K562 (cell line): ENCODE results near the gene CITED2. TPM values are rescaled to one million over a fixed set of nuclear protein-coding genes. Genes with fewer than 3 reads are reported as not detected.
A peak's percentile ranks its signal among the peaks of the same experiment; 100 is the strongest.

ENCODE experiments used
- ATAC-seq: fragments of 200-7000 bp; cut with Tn5 transposase; 3 replicates; pipeline ENCODE4 v1.9.1; 2020; ENCODE audit warnings: moderate library complexity
- BruUV-seq: library from RNA; stranded (reverse); fragments of 400-500 nt; replicated peaks from 2 replicates; lab custom pipeline; 2021; lab: Mats Ljungman, UMichigan
- CTCF ChIA-PET: fragments of 300-600 bp; formaldehyde crosslinking; extraction: SDS; loops from one replicate; lab custom pipeline; 2021; ENCODE audit warnings: low intra/inter-chr PET ratio; lab: Yijun Ruan, JAX
- POLR2A ChIA-PET: fragments of 300-600, 350-650 bp; sonication (Branson Sonifier 250); formaldehyde crosslinking; extraction: SDS; loops from one replicate; lab custom pipeline; 2021; ENCODE audit warnings: antibody characterized with exemption, inconsistent platforms; lab: Yijun Ruan, JAX
- DNase-seq, 4 experiments: peaks; one replicate each; pipeline versions ENCODE4 v3.0.0 to v3.0.0-alpha.2; 2011 to 2018; ENCODE audit warnings: low spot score in 3 of 4, mixed read lengths in 3 of 4; ENCODE audit errors: extremely low read depth in 1 of 4
- FAIRE-seq: peaks from 2 replicates; lab custom pipeline; 2011; peaks lifted over from hg19 to GRCh38; lab: Jason Lieb, UNC
- H2AFZ ChIP-seq: 2 replicates; pipeline ENCODE4 v1.6.0; 2011; ENCODE audit warnings: low read depth, low read length, control low read depth, inconsistent platforms
- H3K27ac ChIP-seq: fragments of 200-600 bp; 3 replicates; pipeline ENCODE4 v1.8.0; 2011; ENCODE audit warnings: low read depth, mild to moderate bottlenecking, control low read depth, inconsistent platforms, low read length, moderate library complexity, mixed read lengths; ENCODE audit errors: extremely low read depth
- H3K27me3 ChIP-seq, 2 experiments: fragments of 300-600 bp in 1 of 2; 2 replicates in 1 of 2; 3 replicates in 1 of 2; pipeline versions ENCODE4 v1.6.0 to v1.8.0; 2011; ENCODE audit warnings: inconsistent platforms in 2 of 2, low read length in 2 of 2, mild to moderate bottlenecking in 1 of 2, mixed read lengths in 1 of 2, moderate library complexity in 1 of 2; ENCODE audit not compliant: control insufficient read depth in 2 of 2, insufficient read depth in 2 of 2
- H3K36me3 ChIP-seq: fragments of 300-600 bp; 3 replicates; pipeline ENCODE4 v1.8.0; 2011; ENCODE audit warnings: mild to moderate bottlenecking, low read length, inconsistent platforms; ENCODE audit not compliant: control insufficient read depth, insufficient read depth
- H3K4me1 ChIP-seq, 2 experiments: fragments of 200-600 bp in 1 of 2; replicated peaks in 1 of 2; 2 replicates in 1 of 2; 3 replicates in 1 of 2; pipeline versions ENCODE4 v1.5.1 to v1.8.0; 2011; ENCODE audit warnings: inconsistent platforms in 2 of 2, low read length in 2 of 2, mild to moderate bottlenecking in 1 of 2, mixed read lengths in 1 of 2, moderate library complexity in 1 of 2; ENCODE audit not compliant: control insufficient read depth in 2 of 2, insufficient read depth in 2 of 2
- H3K4me2 ChIP-seq: 2 replicates; pipeline ENCODE4 v1.6.1; 2011; ENCODE audit warnings: low read length, control low read depth, inconsistent platforms, mixed read lengths; ENCODE audit not compliant: insufficient read depth
- H3K4me3 ChIP-seq: fragments of 200-600 bp; sonication (generic), shearing (Covaris generic); 2 replicates; pipeline ENCODE4 v1.5.1; 2016; ENCODE audit warnings: control low read depth, inconsistent platforms
- H3K79me2 ChIP-seq: fragments of 200-600 bp; 3 replicates; pipeline ENCODE4 v1.8.0; 2011; ENCODE audit warnings: low read length, inconsistent platforms; ENCODE audit not compliant: control insufficient read depth, insufficient read depth
- H3K9ac ChIP-seq, 2 experiments: 2 replicates each; pipeline versions ENCODE4 v1.6.0 to v1.6.1; 2011; ENCODE audit warnings: low read depth in 2 of 2, low read length in 2 of 2, control low read depth in 1 of 2, inconsistent platforms in 1 of 2, mild to moderate bottlenecking in 1 of 2, mixed read lengths in 1 of 2; ENCODE audit not compliant: insufficient read depth in 1 of 2
- H3K9me1 ChIP-seq: one replicate; pipeline ENCODE4 v1.6.0; 2011; ENCODE audit warnings: inconsistent platforms, mild to moderate bottlenecking, low read length, moderate library complexity; ENCODE audit not compliant: control insufficient read depth, insufficient read depth
- H3K9me3 ChIP-seq: replicated peaks from 2 replicates; pipeline ENCODE4 v1.5.1; 2011; ENCODE audit warnings: low read depth, low read length, inconsistent platforms; ENCODE audit not compliant: control insufficient read depth, insufficient read depth
- H4K20me1 ChIP-seq: replicated peaks from 2 replicates; pipeline ENCODE4 v1.6.1; 2011; ENCODE audit warnings: low read length, inconsistent platforms, mixed read lengths; ENCODE audit not compliant: control insufficient read depth, insufficient read depth
- ESRRB ChIP-seq: fragments of 250-450 bp; sonication (Bioruptor Pico); IDR thresholded peaks from 2 replicates; pipeline ENCODE4 v1.5.0; 2020; ENCODE audit warnings: mild to moderate bottlenecking, moderate library complexity, borderline replicate concordance
- HLTF ChIP-seq: fragments of 450-650 bp; IDR thresholded peaks from 2 replicates; pipeline ENCODE4 v1.6.1; 2016
- KLF1 ChIP-seq: fragments of 450-650 bp; IDR thresholded peaks from 2 replicates; pipeline ENCODE4 v1.6.1; 2016; ENCODE audit warnings: missing genetic modification characterization, missing compliant biosample characterization
- MAZ ChIP-seq, 2 experiments: fragments of 450-650 bp in 1 of 2; sonication (generic) in 1 of 2; formaldehyde crosslinking; IDR thresholded peaks in 1 of 2; conservative IDR thresholded peaks in 1 of 2; 2 replicates each; pipeline versions ENCODE4 v1.4.0 to v1.5.0; 2020; ENCODE audit warnings: mild to moderate bottlenecking in 1 of 2, missing genetic modification reagents in 1 of 2
- PHF8 ChIP-seq: fragments of 200-600 bp; sonication (generic); IDR thresholded peaks from 2 replicates; pipeline ENCODE4 v1.6.1; 2012; ENCODE audit warnings: mixed run types, mild to moderate bottlenecking, inconsistent platforms, low read length, moderate library complexity, borderline replicate concordance
- PKNOX1 ChIP-seq: fragments of 450-650 bp; IDR thresholded peaks from 2 replicates; pipeline ENCODE4 v1.6.1; 2016
- PREB ChIP-seq: sonication (generic); formaldehyde crosslinking; IDR thresholded peaks from 2 replicates; pipeline ENCODE4 v1.8.1; 2023; ENCODE audit warnings: mild to moderate bottlenecking, missing genetic modification reagents
- RUNX1 ChIP-seq: sonication (generic); IDR thresholded peaks from 2 replicates; pipeline ENCODE4 v1.6.1; 2016; ENCODE audit warnings: antibody characterized with exemption, low read depth
- SETDB1 ChIP-seq: IDR thresholded peaks from one replicate; pipeline ENCODE4 v1.6.1; 2012; ENCODE audit warnings: low read length, control low read depth, inconsistent platforms
- SMARCC2 ChIP-seq: fragments of 450-650 bp; IDR thresholded peaks from 2 replicates; pipeline ENCODE4 v1.6.1; 2017; ENCODE audit warnings: antibody characterized with exemption, moderate library complexity, mild to moderate bottlenecking, low read depth
- SP2 ChIP-seq: IDR thresholded peaks from 2 replicates; pipeline ENCODE4 v1.6.1; 2011; ENCODE audit warnings: mild to moderate bottlenecking, low read depth, low read length, moderate library complexity; ENCODE audit not compliant: poor library complexity, severe bottlenecking; ENCODE audit errors: extremely low read depth
- TARDBP ChIP-seq: fragments of 450-650 bp; IDR thresholded peaks from 2 replicates; pipeline ENCODE4 v1.6.1; 2016
- ZBTB9 ChIP-seq: fragments of 450-650 bp; formaldehyde crosslinking; IDR thresholded peaks from 2 replicates; pipeline ENCODE4 v1.4.0; 2020; ENCODE audit warnings: mild to moderate bottlenecking, moderate library complexity
- ZNF143 ChIP-seq: sonication (generic); formaldehyde crosslinking; IDR thresholded peaks from 2 replicates; pipeline ENCODE4 v1.9.0; 2022; ENCODE audit warnings: mild to moderate bottlenecking, missing genetic modification reagents
- ZNF41 ChIP-seq: fragments of 250-450 bp; sonication (Bioruptor Pico); conservative IDR thresholded peaks from 2 replicates; pipeline ENCODE4 v1.4.0; 2020; ENCODE audit warnings: mild to moderate bottlenecking
- ZNF696 ChIP-seq: fragments of 250-450 bp; sonication (Bioruptor Pico); conservative IDR thresholded peaks from 2 replicates; pipeline ENCODE4 v1.4.0; 2020; ENCODE audit warnings: mild to moderate bottlenecking, moderate library complexity
- WGBS: fragments of 100-300 bp; shearing (Covaris generic); methylation state at CpG from one replicate; pipeline ENCODE4 v1.1.6; 2016; ENCODE audit warnings: low coverage, mixed read lengths; ENCODE audit not compliant: insufficient coverage; ENCODE audit errors: missing lambda C conversion rate; 5-methylcytosine and 5-hydroxymethylcytosine counted together
- in situ Hi-C: fragments of 300-500 bp; cut with MboI; formaldehyde crosslinking; loops from 4 replicates; pipeline ENCODE4 v1.15.0; 2018; ENCODE audit warnings: inconsistent platforms, mixed read lengths
- intact Hi-C: fragments of 100-400 bp; cut with micrococcal nuclease; formaldehyde crosslinking; loops from 2 replicates; pipeline ENCODE4 v1.14.2; 2022
- polyA plus RNA-seq, 8 experiments: library from polyadenylated mRNA; depleted of rRNA in 4 of 8; stranded (reverse) in 5 of 8; unstranded in 3 of 8; fragments of >200 nt; fragmentation: Nextera tagmentation in 2 of 8; fragmentation: Illumina TruSeq in 1 of 8; extraction: Ambion mirVana in 2 of 8; extraction: Trizol in 1 of 8; gene quantifications; 2 replicates each; pipeline versions ENCODE4 v1.2.1 to v1.2.3, GENCODE V29; 2011 to 2014; ENCODE audit warnings: inconsistent platforms in 1 of 8, missing spikeins in 1 of 8
- total RNA-seq, 7 experiments: library from RNA; depleted of rRNA in 6 of 7; stranded (reverse); fragments of >200 nt in 6 of 7; fragmentation: Illumina TruSeq in 2 of 7; extraction: Trizol in 2 of 7; gene quantifications; 2 replicates each; pipeline versions ENCODE4 v1.2.1 to v1.2.3, GENCODE V29; 2011 to 2021; ENCODE audit warnings: low replicate concordance in 1 of 7

Gene CITED2
- total and polyA plus RNA-seq, 9 of the 15 experiments (the other 6 are each of a cell fraction or from before 2014, with no cell fraction given), result 0.21 to 86.1 (median 17.5) TPM

- peak overlapping the region; percentile 20; the same call in 1 of the 2 replicates for H2AFZ ChIP-seq
- DNase-seq, result no peak
- intact Hi-C loops, result no loop called here
- peaks cover 3 to 20% of the 10 kb centered on the region in 2 experiments; a peak in 4 of 5 replicates for H3K4me1 ChIP-seq
- peak; percentile 15 for FAIRE-seq
- no peak overlapping the region for H3K27ac ChIP-seq
- no peaks in the 10 kb centered on the region for H3K27me3 ChIP-seq
- whole genome bisulfite sequencing, result 56% methylated on average over 9 of the region's 9 CpGs
- no peaks in the 10 kb centered on the region for H3K9me1 ChIP-seq
- ChIA-PET CTCF (no interaction called here), POLR2A (interaction anchor here (1.0 to 1.7 kb wide), 4 partner anchors 10 to 16 kb away, joined by 3 to 6 read pairs (median 4); no protein-coding TSS in a partner anchor)
- no peaks in the 10 kb centered on the region for H3K9me3 ChIP-seq
- no peaks in the 10 kb centered on the region for H4K20me1 ChIP-seq
- H3K36me3 ChIP-seq, result no peaks in the 10 kb centered on the region
- no TSS peak for BruUV-seq
- no peak overlapping the region for H3K4me2 ChIP-seq
- H3K4me3 ChIP-seq, result no peak overlapping the region
- ATAC-seq, result peak; percentile 16; the same call in 1 of the 3 replicates
- H3K9ac ChIP-seq, result no peak overlapping the region
- no peaks in the 10 kb centered on the region for H3K79me2 ChIP-seq
- in situ Hi-C loops, result no loop called here
- TF ChIP-seq ZBTB9 (CRISPR knock-in tag) (no peak), PREB (no peak), PKNOX1 (no peak), ZNF696 (no peak), SMARCC2 (no peak), PHF8 (no peak), TARDBP (no peak), ESRRB (CRISPR knock-in tag) (no peak), ZNF143 (CRISPR knock-in tag) (no peak), MAZ (CRISPR knock-in tag; conservative IDR thresholded peaks at IDR 0.05 in 1 of 2, IDR thresholded peaks at IDR 0.05 in 1 of 2) (no peak), SP2 (no peak), RUNX1 (no peak), SETDB1 (no peak), KLF1 (no peak), HLTF (no peak), ZNF41 (CRISPR knock-in tag) (no peak)
Measured at GRCh38 chr6:139422105-139423036, 47.9 kb upstream of the CITED2 start.
